CD4-positive, alpha-beta T cell treated with Interleukin-4 for 4 hours (primary cell): ENCODE measurements around the gene SGCG.

Source experiments
- DNase-seq: peaks from one replicate; pipeline ENCODE4 v3.0.0-alpha.2; 2020

SGCG gene

DNA sequence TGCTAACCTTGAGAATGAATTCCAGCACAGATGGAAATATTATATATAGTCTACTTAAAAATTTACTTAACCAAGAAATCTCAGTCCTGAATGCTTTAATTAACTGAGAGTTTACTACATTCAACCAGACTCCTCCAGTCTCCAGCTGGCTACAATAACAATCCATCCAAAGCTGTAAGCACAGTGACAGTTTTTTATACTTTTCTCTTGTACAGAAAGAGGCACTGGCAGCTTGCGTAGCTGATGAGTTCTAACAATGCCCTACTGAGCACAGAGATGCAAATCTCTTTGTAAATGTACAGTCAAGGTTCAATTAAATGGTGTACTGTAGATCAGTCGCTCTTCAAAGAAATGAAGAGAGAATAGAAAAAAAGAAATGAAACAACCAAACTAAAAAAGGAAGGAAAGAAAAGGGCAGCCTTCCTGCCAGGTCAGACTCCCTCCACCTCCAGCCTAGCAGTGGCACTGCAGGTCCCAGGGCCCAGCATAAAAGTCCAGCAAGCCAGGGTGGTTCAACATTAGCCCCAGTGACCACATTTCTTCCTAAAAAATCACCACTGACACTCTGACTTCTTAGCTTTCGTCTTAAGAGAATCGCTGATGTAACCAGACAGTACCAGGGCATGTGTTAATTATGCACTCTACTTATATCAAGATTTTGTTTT lies 164.3 kb downstream of the SGCG start:
- no peak for DNase-seq

DNA sequence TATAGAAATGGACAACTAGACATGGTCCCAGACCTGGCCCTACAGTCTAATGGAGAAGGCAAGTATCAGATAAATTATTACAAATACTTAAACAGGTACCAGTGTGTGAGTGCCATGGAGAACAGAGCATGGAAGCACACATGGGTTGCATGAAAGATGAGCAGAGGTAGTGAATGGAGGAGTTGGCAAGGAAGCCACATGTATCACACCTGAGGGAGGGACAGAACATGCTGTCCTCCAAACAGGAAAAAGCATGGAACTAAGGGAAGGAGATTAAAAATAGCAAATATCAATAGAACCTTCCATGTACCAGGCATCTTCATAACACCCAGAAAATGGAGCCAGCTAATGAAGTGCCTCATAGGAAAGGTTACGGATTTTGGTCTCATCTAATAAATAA lies 166.8 kb downstream of the SGCG start:
- no peak for DNase-seq

- DNase-seq = no peak
These were observed 167.7 kb downstream of the SGCG start for GRCh38 chr13:23348262-23349127.

DNA sequence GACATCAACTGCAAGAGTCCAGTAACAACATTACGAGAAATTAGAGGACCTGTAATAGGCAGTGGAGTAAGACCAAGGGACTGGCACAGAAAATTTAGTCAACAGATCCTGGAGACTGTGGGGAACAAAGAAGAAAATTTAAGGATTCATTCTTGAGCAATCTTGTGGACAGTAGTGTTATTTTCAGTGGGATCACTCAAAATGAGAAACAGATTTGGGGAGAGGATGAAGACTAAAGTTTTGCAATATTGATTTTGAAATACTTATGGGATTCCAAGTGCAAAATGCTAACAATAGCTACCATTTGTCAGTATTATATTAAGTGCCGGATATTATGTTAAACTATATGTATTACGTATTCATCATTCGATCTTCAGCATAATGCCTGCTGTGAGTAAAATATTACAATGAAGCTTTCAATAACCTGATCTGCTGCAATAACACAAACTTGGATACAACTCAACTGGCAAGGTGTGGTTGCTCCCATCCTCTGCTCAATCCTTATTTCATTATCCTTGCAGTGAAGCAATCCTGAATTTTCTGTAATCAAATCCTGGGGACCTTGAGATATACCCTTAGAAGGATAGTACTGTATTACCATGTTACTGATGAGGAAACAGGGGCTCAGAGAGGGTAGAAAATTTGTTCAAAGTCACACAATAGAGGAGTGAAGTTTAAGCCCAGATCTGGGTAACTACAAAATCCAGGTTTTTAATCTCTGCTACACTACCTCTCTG lies 168.6 kb downstream of the SGCG start:
- no peak for DNase-seq

DNA sequence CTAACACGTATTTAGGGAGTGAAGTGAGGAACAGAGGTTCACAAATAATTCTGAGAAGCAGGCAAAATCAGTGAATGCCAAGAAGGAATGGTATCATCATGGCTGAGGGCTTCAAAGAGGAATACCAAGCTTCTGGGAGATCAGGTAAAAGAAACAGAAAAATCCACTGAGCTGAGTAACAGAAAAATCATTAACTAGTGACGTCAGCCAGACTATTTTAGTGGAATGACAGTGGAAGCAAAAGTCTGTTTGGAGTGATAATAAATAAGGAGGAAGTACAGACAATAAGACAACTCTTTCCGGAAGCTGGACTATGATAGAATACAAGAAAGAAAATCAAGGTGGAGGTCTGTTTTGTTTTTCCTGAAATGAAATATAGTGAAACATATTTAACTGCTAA lies 169.2 kb downstream of the SGCG start:
- no peak for DNase-seq

GRCh38 chr13:23352161-23352560 lies 171.4 kb downstream of the SGCG start:
- no peak for DNase-seq

DNA sequence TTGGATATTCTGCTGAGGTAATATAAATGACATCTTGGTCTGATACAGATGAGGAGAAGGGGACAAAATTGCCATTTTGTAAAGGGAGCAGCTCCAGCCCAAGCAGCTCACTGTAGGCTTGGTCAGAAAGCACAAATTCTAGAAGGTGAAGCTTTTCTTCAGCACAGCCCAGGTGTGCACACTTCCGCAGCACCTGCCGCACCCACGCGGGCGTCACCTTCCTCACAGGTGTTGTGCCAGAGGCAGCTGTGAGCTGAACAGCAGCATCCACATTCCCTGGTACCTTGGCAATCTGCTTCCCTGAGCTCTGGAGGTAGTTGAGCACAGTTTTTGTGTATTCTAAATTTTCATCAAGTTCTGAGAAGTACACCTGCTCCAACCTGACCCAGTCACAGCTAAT lies 173.7 kb downstream of the SGCG start:
- DNase-seq = no peak

- no peak for DNase-seq
These were observed 175.6 kb downstream of the SGCG start for GRCh38 chr13:23356368-23356767.

GRCh38 chr13:23357349-23357748 lies 176.6 kb downstream of the SGCG start:
- DNase-seq = no peak

- DNase-seq = no peak
These were observed 179.1 kb downstream of the SGCG start for GRCh38 chr13:23359882-23360281.

- DNase-seq = no peak
These were observed 184.9 kb downstream of the SGCG start for GRCh38 chr13:23365652-23366051.

DNA sequence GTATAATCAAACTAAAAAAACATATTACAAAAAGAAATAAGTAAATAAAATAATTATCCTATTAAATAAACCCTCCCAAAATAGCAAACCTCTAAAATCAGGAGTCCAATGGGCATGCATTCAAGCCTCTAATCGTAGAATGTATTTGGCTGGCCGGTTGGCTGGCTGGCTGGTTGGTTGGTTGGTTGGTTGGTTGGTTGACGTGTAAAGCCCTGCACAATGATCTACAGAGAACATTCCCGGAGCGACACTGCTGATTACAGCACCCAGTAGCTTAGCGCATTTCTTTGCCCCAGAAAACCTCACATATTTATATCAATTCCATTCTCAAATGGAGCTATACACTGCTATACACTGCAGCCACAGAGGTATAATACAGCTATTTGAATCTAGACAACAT lies 187.1 kb downstream of the SGCG start:
- DNase-seq = no peak

DNA sequence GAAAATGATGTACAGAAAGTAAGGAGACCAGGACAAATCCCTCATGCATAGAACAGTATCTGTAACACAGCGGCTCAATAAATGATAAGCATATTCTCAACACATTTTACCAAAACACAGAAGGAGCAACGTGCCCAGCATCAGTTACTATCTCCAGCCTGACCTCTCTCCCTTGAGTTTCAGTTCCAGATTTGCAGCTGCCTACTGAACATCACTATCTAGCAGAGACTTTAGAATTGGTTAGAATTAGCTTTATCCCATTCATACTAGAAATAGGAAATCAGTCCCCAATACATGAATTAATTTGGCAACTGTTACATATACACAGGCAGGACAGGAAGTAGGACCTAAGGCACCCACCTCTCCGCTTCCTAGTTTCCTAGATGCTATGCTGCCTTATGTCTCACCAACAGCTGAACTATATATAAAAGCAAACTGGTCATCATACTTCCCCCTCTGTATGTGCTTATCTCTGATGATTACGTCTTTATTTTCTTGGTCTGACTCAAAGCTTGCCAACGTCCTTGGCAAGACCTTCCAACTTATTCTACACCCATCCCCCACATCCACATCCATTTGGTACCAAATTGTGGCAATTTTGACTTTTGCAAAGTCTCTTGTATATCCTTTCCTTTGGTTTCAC lies 191.6 kb downstream of the SGCG start:
- DNase-seq = no peak
